ENCODE results near the gene RALBP1. TPM values are rescaled to one million over a fixed set of nuclear protein-coding genes. Genes with fewer than 3 reads are reported as not detected.

RALBP1 gene
- total RNA-seq, 2 donors from 2014 or later, result 58.2 to 64.8 TPM

DNA sequence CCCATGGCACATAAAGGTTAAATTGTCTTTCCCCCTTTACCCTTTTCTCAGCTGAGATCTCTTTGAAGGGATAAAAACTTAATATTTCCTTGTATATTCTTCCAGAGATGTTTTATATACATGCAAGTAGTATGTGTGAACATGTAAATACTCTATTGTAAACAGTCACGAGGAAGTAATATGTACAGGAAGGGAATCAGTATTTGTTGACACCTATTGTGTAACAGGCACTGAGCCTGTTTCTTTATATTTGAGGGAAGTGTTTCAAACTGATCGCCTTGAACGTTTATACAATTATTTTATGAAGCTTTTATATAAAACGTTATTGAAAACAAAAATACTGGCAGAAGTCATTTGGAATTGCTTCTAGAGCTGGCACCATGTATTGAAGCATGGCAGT, 13.2 kb downstream of the RALBP1 start:
- no peak overlapping the region for H3K27ac ChIP-seq
- no peak overlapping the region for H3K4me3 ChIP-seq
- no peak for DNase-seq (ENCODE audit: low spot score)
- no peak for TF ChIP-seq POLR2A (IDR thresholded peaks at IDR 0.05)
- no peak for TF ChIP-seq POLR2AphosphoS5 (IDR thresholded peaks at IDR 0.05)
- TF ChIP-seq, protein P1, sequence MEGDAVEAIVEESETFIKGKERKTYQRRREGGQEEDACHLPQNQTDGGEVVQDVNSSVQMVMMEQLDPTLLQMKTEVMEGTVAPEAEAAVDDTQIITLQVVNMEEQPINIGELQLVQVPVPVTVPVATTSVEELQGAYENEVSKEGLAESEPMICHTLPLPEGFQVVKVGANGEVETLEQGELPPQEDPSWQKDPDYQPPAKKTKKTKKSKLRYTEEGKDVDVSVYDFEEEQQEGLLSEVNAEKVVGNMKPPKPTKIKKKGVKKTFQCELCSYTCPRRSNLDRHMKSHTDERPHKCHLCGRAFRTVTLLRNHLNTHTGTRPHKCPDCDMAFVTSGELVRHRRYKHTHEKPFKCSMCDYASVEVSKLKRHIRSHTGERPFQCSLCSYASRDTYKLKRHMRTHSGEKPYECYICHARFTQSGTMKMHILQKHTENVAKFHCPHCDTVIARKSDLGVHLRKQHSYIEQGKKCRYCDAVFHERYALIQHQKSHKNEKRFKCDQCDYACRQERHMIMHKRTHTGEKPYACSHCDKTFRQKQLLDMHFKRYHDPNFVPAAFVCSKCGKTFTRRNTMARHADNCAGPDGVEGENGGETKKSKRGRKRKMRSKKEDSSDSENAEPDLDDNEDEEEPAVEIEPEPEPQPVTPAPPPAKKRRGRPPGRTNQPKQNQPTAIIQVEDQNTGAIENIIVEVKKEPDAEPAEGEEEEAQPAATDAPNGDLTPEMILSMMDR (IDR thresholded peaks at IDR 0.05), result no peak
- no peaks in the 10 kb centered on the region for H3K27me3 ChIP-seq (replicated peaks; ENCODE audit: insufficient read depth)
- H3K9me3 ChIP-seq, result no peaks in the 10 kb centered on the region
- H3K36me3 ChIP-seq, result no peaks in the 10 kb centered on the region
- H3K4me1 ChIP-seq (replicated peaks), result no peaks in the 10 kb centered on the region
- WGBS, result 44% methylated on average over 4 of the region's 4 CpGs
- intact Hi-C loops (cut with DNase I), result no loop called here

GRCh38 chr18:9494778-9495331, 19.5 kb downstream of the RALBP1 start:
- 81% methylated on average over 9 of the region's 9 CpGs for WGBS

GRCh38 chr18:9495465-9495864, 20.2 kb downstream of the RALBP1 start:
- Histone ChIP-seq H3K27me3 (replicated peaks; ENCODE audit: insufficient read depth) (no peaks in the 10 kb centered on the region), H3K4me1 (replicated peaks) (no peaks in the 10 kb centered on the region), H3K9me3 (no peaks in the 10 kb centered on the region), H3K27ac (no peak overlapping the region), H3K36me3 (no peaks in the 10 kb centered on the region), H3K4me3 (no peak overlapping the region)
- 46% methylated on average over 1 of the region's 1 CpG for WGBS
- no peak for DNase-seq (ENCODE audit: low spot score)
- intact Hi-C loops (cut with DNase I), result no loop called here
- TF ChIP-seq POLR2A (IDR thresholded peaks at IDR 0.05) (no peak), POLR2AphosphoS5 (IDR thresholded peaks at IDR 0.05) (no peak)
- TF ChIP-seq, protein P1 (IDR thresholded peaks at IDR 0.05), result no peak

More at GRCh38 chr18:9494778-9495331, 19.5 kb downstream of the RALBP1 start:
- H3K4me3 ChIP-seq, result no peak overlapping the region
- H3K27me3 ChIP-seq (replicated peaks; ENCODE audit: insufficient read depth), result no peaks in the 10 kb centered on the region
- H3K27ac ChIP-seq, result no peak overlapping the region
- no peak for DNase-seq (ENCODE audit: low spot score)
- H3K9me3 ChIP-seq, result no peaks in the 10 kb centered on the region
- H3K4me1 ChIP-seq (replicated peaks), result no peaks in the 10 kb centered on the region
- intact Hi-C loops (cut with DNase I), result no loop called here
- H3K36me3 ChIP-seq, result no peaks in the 10 kb centered on the region
- TF ChIP-seq POLR2A (IDR thresholded peaks at IDR 0.05) (no peak), POLR2AphosphoS5 (IDR thresholded peaks at IDR 0.05) (no peak)
- TF ChIP-seq, protein P1 (IDR thresholded peaks at IDR 0.05), result no peak

GRCh38 chr18:9495916-9496705, 20.8 kb downstream of the RALBP1 start:
- H3K4me3 ChIP-seq, result no peak overlapping the region
- no peaks in the 10 kb centered on the region for H3K4me1 ChIP-seq (replicated peaks)
- DNase-seq (ENCODE audit: low spot score), result no peak
- H3K27ac ChIP-seq, result no peak overlapping the region
- H3K9me3 ChIP-seq, result no peaks in the 10 kb centered on the region
- H3K36me3 ChIP-seq, result no peaks in the 10 kb centered on the region
- intact Hi-C loops (cut with DNase I), result no loop called here
- no peaks in the 10 kb centered on the region for H3K27me3 ChIP-seq (replicated peaks; ENCODE audit: insufficient read depth)
- TF ChIP-seq, protein P1 (IDR thresholded peaks at IDR 0.05), result no peak
- no peak for TF ChIP-seq POLR2AphosphoS5 (IDR thresholded peaks at IDR 0.05)
- TF ChIP-seq POLR2A (IDR thresholded peaks at IDR 0.05), result no peak
- 79% methylated on average over 6 of the region's 6 CpGs for WGBS
